HG03103 (cell line): ENCODE data around the gene RIPK1.
A peak's percentile ranks its signal among the peaks of the same experiment; 100 is the strongest.
"Not testable (repeated sequence)": the region's sequence is repeated elsewhere in the genome, so short reads cannot be mapped to it uniquely, and the experiment has no call there.

Experiments
- ATAC-seq: cut with Tn5 transposase; IDR thresholded peaks from one replicate; pipeline ENCODE4 v1.9.1; 2021; ENCODE audit warnings: low read depth; ENCODE audit not compliant: unreplicated experiment

RIPK1 gene

DNA sequence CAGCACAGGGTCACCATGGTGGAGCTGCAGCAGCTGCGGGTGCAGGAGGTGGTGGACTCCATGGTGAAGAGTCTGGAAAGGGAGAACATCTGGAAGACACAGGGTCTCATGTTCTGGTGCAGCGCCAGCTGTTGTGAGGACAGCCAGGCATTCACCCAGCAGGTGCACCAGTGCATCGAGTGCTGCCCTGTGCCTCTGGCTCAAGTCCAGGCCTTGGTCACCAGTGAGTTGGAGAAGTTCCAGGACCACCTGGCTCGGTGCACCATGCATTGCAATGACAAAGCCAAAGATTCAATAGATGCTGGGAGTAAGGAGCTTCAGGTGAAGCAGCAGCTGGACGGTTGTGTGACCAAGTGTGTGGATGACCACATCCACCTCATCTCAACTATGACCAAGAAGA lies 22.9 kb upstream of the RIPK1 start:
- no peak for ATAC-seq

DNA sequence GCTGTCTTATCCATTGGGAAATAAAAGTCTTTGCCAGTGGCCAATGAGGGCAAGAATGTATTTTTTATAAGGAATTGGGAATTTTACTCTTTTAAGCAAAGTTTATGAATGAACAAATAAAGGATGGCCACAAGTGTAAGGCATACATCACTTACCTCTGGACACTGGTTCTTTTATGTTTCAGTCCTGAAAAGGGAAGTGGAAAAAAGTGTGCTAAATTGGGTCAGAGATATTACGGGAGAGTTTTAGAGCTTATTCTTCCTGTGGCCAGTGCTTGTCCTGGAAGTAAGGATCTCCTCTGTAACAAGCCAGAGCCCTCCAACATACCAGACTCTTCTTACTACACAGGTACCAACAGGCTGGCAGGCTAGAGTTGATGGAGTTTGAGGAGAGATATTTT lies 22.5 kb upstream of the RIPK1 start:
- ATAC-seq = no peak

- ATAC-seq = no peak
Observed at GRCh38 chr6:3046295-3046694, 22.0 kb upstream of the RIPK1 start.

GRCh38 chr6:3048009-3048408 lies 20.3 kb upstream of the RIPK1 start:
- ATAC-seq = not testable (repeated sequence)

- no peak for ATAC-seq
Observed at GRCh38 chr6:3052481-3053230, 15.6 kb upstream of the RIPK1 start.

DNA sequence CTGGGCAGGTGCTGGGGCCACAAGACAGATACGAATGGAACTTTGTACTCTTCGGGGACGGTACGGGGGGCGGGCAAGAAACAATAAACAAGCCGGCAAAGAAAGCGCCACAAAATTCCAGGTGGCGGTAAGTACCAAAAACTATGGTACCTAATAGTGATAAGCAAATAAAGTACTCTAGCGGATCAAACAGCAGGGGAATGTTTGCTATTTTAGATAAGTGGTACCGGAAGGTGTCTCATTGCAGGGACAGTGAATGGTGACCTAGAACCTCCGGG lies 15.1 kb upstream of the RIPK1 start:
- ATAC-seq = no peak

- not testable (repeated sequence) for ATAC-seq
Observed at GRCh38 chr6:3054229-3055157, 13.8 kb upstream of the RIPK1 start.

- ATAC-seq = not testable (repeated sequence)
Observed at GRCh38 chr6:3055158-3055499, 13.2 kb upstream of the RIPK1 start.

GRCh38 chr6:3057063-3057770 lies 11.1 kb upstream of the RIPK1 start:
- no peak for ATAC-seq

DNA sequence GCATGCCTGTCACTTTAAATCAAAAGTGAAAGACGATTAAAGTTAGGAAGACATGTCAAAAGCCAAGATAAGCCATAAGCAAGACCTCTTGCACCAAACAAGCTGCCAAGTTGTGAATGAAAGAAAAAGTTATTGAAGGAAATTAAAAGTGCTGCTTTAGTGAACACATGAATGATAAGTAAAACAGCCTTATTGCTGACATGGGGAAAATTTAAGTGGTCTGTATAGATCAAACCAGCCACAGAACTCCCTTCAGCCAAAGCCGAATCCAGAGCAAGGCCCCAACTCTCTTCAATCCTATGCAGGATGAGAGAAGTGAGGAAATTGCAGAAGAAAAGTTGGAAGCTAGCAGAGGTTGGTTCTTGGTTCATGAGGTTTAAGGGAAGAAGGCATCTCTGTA lies 9.3 kb upstream of the RIPK1 start:
- ATAC-seq = no peak

GRCh38 chr6:3060092-3060491 lies 8.2 kb upstream of the RIPK1 start:
- not testable (repeated sequence) for ATAC-seq

GRCh38 chr6:3061501-3061941 lies 6.8 kb upstream of the RIPK1 start:
- ATAC-seq = no peak

DNA sequence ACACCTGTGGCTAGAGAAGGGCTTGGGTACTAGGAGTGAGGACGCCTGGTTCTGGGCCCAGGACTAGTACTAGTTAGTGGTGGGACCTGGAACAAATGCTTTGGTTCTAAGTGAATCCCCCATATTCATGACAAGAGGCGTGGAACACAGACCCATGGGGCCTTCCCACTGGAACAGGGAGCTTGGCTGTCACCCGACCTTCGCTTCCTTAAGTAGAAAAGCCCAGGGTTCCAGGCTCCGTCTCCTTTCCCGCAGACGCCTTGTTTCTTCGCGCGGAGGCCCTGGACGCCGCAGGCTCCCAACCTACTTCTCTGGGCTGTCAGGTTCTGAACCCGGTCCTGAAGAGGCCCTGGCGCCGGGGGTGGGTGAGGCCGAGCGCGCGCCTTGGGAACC lies 5.0 kb upstream of the RIPK1 start:
- not testable (repeated sequence) for ATAC-seq

- ATAC-seq = peak; percentile 44
Observed at GRCh38 chr6:3063733-3064700, 4.3 kb upstream of the RIPK1 start.

- ATAC-seq = no peak
Observed at GRCh38 chr6:3071568-3071967, 3.3 kb downstream of the RIPK1 start.

- no peak for ATAC-seq
Observed at GRCh38 chr6:3072798-3073197, 4.5 kb downstream of the RIPK1 start.

DNA sequence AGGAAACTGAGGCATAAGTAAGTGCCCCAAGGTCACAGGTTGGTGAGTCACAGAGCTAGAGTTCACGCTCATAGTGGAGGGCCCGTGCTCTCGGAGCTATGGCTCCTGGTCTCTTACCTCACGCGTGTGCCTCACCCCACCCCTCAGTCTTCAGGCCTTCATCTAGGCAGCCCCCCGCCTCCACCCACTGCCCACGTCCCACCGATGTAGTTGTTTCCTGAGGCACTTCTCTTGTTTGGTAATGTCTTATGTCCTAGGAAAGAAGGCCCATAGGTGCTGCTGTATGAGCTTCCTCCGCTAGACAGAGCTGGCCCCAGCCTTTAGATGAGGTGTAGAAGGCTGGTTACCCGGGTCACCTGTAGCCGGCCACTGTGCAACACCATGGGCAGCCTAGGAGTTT lies 5.1 kb downstream of the RIPK1 start:
- no peak for ATAC-seq

GRCh38 chr6:3075772-3076113 lies 7.4 kb downstream of the RIPK1 start:
- no peak for ATAC-seq

GRCh38 chr6:3076320-3076719 lies 8.0 kb downstream of the RIPK1 start:
- no peak for ATAC-seq

- ATAC-seq = no peak
Observed at GRCh38 chr6:3077430-3077829, 9.1 kb downstream of the RIPK1 start.
